GM19099 (cell line): ENCODE measurements around the gene LBH.
A peak's percentile ranks its signal among the peaks of the same experiment; 100 is the strongest.

Source experiments
- POLR2A ChIP-seq: IDR thresholded peaks from 3 replicates; pipeline ENCODE4 v1.6.1; 2011; ENCODE audit warnings: low read depth; ENCODE audit not compliant: insufficient read length; ENCODE audit errors: extremely low read depth

Gene LBH

GRCh38 chr2:30231212-30231995 is at the start of gene LBH:
Gene LBH, plus strand, starts transcription at chr2:30231534. Its CDS starts 205 bp downstream, at chr2:30231739.
- peak; percentile 91 for TF ChIP-seq POLR2A

- no peak for TF ChIP-seq POLR2A
These were observed 47.3 kb upstream of the LBH start for GRCh38 chr2:30184035-30184434.

- TF ChIP-seq POLR2A: no peak
These were observed 46.2 kb upstream of the LBH start for GRCh38 chr2:30185178-30185577.

GRCh38 chr2:30188292-30188691 is 43.0 kb upstream of the LBH start:
- TF ChIP-seq POLR2A: no peak

GRCh38 chr2:30190637-30191036 is 40.7 kb upstream of the LBH start:
- no peak for TF ChIP-seq POLR2A

- TF ChIP-seq POLR2A: no peak
These were observed 40.2 kb upstream of the LBH start for GRCh38 chr2:30191107-30191506.

- TF ChIP-seq POLR2A: no peak
These were observed 39.5 kb upstream of the LBH start for GRCh38 chr2:30191819-30192271.

- no peak for TF ChIP-seq POLR2A
These were observed 39.0 kb upstream of the LBH start for GRCh38 chr2:30192314-30192713.

- TF ChIP-seq POLR2A: no peak
These were observed 38.1 kb upstream of the LBH start for GRCh38 chr2:30193104-30193681.

GRCh38 chr2:30194421-30194820 is 36.9 kb upstream of the LBH start:
- TF ChIP-seq POLR2A: no peak

GRCh38 chr2:30195016-30195415 is 36.3 kb upstream of the LBH start:
- TF ChIP-seq POLR2A: no peak

- no peak for TF ChIP-seq POLR2A
These were observed 33.7 kb upstream of the LBH start for GRCh38 chr2:30197570-30198192.

GRCh38 chr2:30201990-30202389 is 29.3 kb upstream of the LBH start:
- TF ChIP-seq POLR2A: no peak

GRCh38 chr2:30203156-30203555 is 28.2 kb upstream of the LBH start:
- no peak for TF ChIP-seq POLR2A

GRCh38 chr2:30204281-30204680 is 27.1 kb upstream of the LBH start:
- no peak for TF ChIP-seq POLR2A

- TF ChIP-seq POLR2A: no peak
These were observed 25.9 kb upstream of the LBH start for GRCh38 chr2:30205456-30205855.
